Endothelial cell of umbilical vein (primary cell): Measurements from ENCODE around the gene LSMEM2. TPM values are rescaled to one million over a fixed set of nuclear protein-coding genes. Genes with fewer than 3 reads are reported as not detected.
"Not testable (repeated sequence)": the region's sequence is repeated elsewhere in the genome, so short reads cannot be mapped to it uniquely, and the experiment has no call there.

ENCODE experiments used
- BruUV-seq: library from RNA; stranded (reverse); fragments of 400-500 nt; replicated peaks from 2 replicates; lab custom pipeline; 2021; lab: Mats Ljungman, UMichigan
- CTCF ChIA-PET: fragments of 300-600, 350-600 bp; sonication (Branson Sonifier 250); formaldehyde crosslinking; loops from one replicate; lab custom pipeline; 2021; ENCODE audit warnings: antibody characterized with exemption, inconsistent platforms; lab: Charles Lee
- POLR2A ChIA-PET: fragments of 300-600, 350-600 bp; sonication (Branson Sonifier 250); formaldehyde crosslinking; loops from one replicate; lab custom pipeline; 2021; ENCODE audit warnings: antibody characterized with exemption, inconsistent platforms; lab: Charles Lee
- DNase-seq: peaks from one replicate; pipeline ENCODE4 v3.0.0-alpha.2; 2011; ENCODE audit warnings: low read depth, low spot score
- FAIRE-seq: peaks from 2 replicates; lab custom pipeline; 2011; peaks lifted over from hg19 to GRCh38; lab: Jason Lieb, UNC
- H2AFZ ChIP-seq: 2 replicates; pipeline ENCODE4 v1.6.0; 2012; ENCODE audit warnings: low read depth, low read length, control low read depth, inconsistent platforms
- H3K27ac ChIP-seq: 2 replicates; pipeline ENCODE4 v1.5.1; 2011; ENCODE audit warnings: low read depth, mild to moderate bottlenecking, control low read depth, low read length, moderate library complexity; ENCODE audit not compliant: insufficient read depth
- H3K27me3 ChIP-seq, 2 experiments: 2 replicates each; pipeline versions ENCODE4 v1.6.0 to v1.6.1; 2011; ENCODE audit warnings: low read length in 2 of 2, mixed read lengths in 1 of 2; ENCODE audit not compliant: control insufficient read depth in 2 of 2, insufficient read depth in 2 of 2
- H3K36me3 ChIP-seq, 2 experiments: 2 replicates in 1 of 2; 3 replicates in 1 of 2; pipeline ENCODE4 v1.5.1; 2011; ENCODE audit warnings: low read length in 2 of 2, mild to moderate bottlenecking in 1 of 2, moderate library complexity in 1 of 2; ENCODE audit not compliant: control insufficient read depth in 2 of 2, insufficient read depth in 2 of 2; ENCODE audit errors: extremely low read depth in 1 of 2
- H3K4me1 ChIP-seq: 3 replicates; pipeline ENCODE4 v1.5.1; 2011; ENCODE audit warnings: mild to moderate bottlenecking, low read length; ENCODE audit not compliant: control insufficient read depth, insufficient read depth; ENCODE audit errors: extremely low read depth
- H3K4me2 ChIP-seq: 2 replicates; pipeline ENCODE4 v1.6.1; 2011; ENCODE audit warnings: low read length, control low read depth, mixed read lengths; ENCODE audit not compliant: insufficient read depth
- H3K4me3 ChIP-seq, 3 experiments: fragments of 200-600 bp in 1 of 3; sonication (generic), shearing (Covaris generic) in 1 of 3; replicated peaks in 1 of 3; 2 replicates each; pipeline ENCODE4 v1.5.1; 2011 to 2016; ENCODE audit warnings: control low read depth in 3 of 3, low read length in 3 of 3, mild to moderate bottlenecking in 2 of 3, inconsistent platforms in 1 of 3, low read depth in 1 of 3, moderate library complexity in 1 of 3; ENCODE audit not compliant: insufficient read depth in 1 of 3
- H3K79me2 ChIP-seq: 2 replicates; pipeline ENCODE4 v1.6.0; 2012; ENCODE audit warnings: low read length, inconsistent platforms; ENCODE audit not compliant: control insufficient read depth, insufficient read depth
- H3K9ac ChIP-seq: replicated peaks from 2 replicates; pipeline ENCODE3; 2011; ENCODE audit warnings: low read length, control low read depth; ENCODE audit not compliant: insufficient read depth; ENCODE audit errors: extremely low read depth
- H3K9me1 ChIP-seq: replicated peaks from 3 replicates; pipeline ENCODE4 v1.6.0; 2011; ENCODE audit warnings: mild to moderate bottlenecking, low read length; ENCODE audit not compliant: control insufficient read depth, insufficient read depth; ENCODE audit errors: extremely low read depth
- H3K9me3 ChIP-seq: replicated peaks from 2 replicates; pipeline ENCODE4 v1.5.1; 2012; ENCODE audit warnings: low read length, inconsistent platforms; ENCODE audit not compliant: control insufficient read depth, insufficient read depth
- H4K20me1 ChIP-seq: replicated peaks from 2 replicates; pipeline ENCODE3; 2011; ENCODE audit warnings: mild to moderate bottlenecking, low read length; ENCODE audit not compliant: control insufficient read depth, insufficient read depth; ENCODE audit errors: extremely low read depth
- CTCF ChIP-seq, 2 donors: IDR thresholded peaks; 1 replicate in 1 of 2; 2 replicates in 1 of 2; pipeline ENCODE4 v1.5.1; 2011; ENCODE audit warnings: low read length in 2 of 2, mild to moderate bottlenecking in 2 of 2, moderate library complexity in 2 of 2, control low read depth in 1 of 2, inconsistent platforms in 1 of 2, low read depth in 1 of 2; ENCODE audit not compliant: insufficient read depth in 1 of 2; ENCODE audit errors: extremely low read depth in 1 of 2
- EZH2 ChIP-seq: IDR thresholded peaks from 2 replicates; pipeline ENCODE4 v1.6.1; 2012; ENCODE audit warnings: borderline replicate concordance, low read depth, mild to moderate bottlenecking, moderate library complexity, low read length, inconsistent platforms; ENCODE audit not compliant: severe bottlenecking
- FOS ChIP-seq: IDR thresholded peaks from 2 replicates; pipeline ENCODE4 v1.6.1; 2011; ENCODE audit warnings: mild to moderate bottlenecking, low read length, moderate library complexity, borderline replicate concordance; ENCODE audit not compliant: insufficient read depth
- GATA2 ChIP-seq: IDR thresholded peaks from 2 replicates; pipeline ENCODE4 v1.7.0; 2011; ENCODE audit warnings: low read depth, mild to moderate bottlenecking, moderate library complexity, mixed read lengths, low read length; ENCODE audit not compliant: insufficient read length, insufficient read depth
- JUN ChIP-seq: IDR thresholded peaks from 2 replicates; pipeline ENCODE4 v1.6.1; 2011; ENCODE audit warnings: borderline replicate concordance, low read depth; ENCODE audit not compliant: insufficient read length, insufficient read depth
- MAX ChIP-seq: IDR thresholded peaks from 2 replicates; pipeline ENCODE4 v1.6.1; 2011; ENCODE audit not compliant: insufficient read depth, insufficient read length
- MYC ChIP-seq: IDR thresholded peaks from one replicate; pipeline ENCODE4 v1.6.1; 2011; ENCODE audit warnings: mild to moderate bottlenecking, low read depth, low read length
- POLR2A ChIP-seq: IDR thresholded peaks from 2 replicates; pipeline ENCODE4 v1.6.1; 2012; ENCODE audit warnings: low read depth, mild to moderate bottlenecking, control low read depth, low read length
- POLR2AphosphoS5 ChIP-seq: IDR thresholded peaks from 2 replicates; pipeline ENCODE4 v1.6.1; 2012; ENCODE audit warnings: low read depth, mild to moderate bottlenecking, control low read depth, low read length, moderate library complexity; ENCODE audit not compliant: insufficient read depth
- dilution Hi-C: fragments of 300-500 bp; cut with MboI; formaldehyde crosslinking; loops from one replicate; pipeline ENCODE4 v1.15.0; 2019; ENCODE audit warnings: low sequenced_read_pairs; ENCODE audit not compliant: extremely low pct_ligation_motif_present
- intact Hi-C: fragments of 100-400 bp; cut with micrococcal nuclease; formaldehyde crosslinking; loops from one replicate; pipeline ENCODE4 v1.10.0; 2022
- polyA plus RNA-seq, 4 experiments: library from polyadenylated mRNA; depleted of rRNA in 3 of 4; stranded (reverse) in 3 of 4; unstranded in 1 of 4; fragments of >200 nt; gene quantifications; 2 replicates each; pipeline versions ENCODE4 v1.2.1 to v1.2.3, GENCODE V29; 2011 to 2012; ENCODE audit warnings: missing spikeins in 1 of 4
- total RNA-seq: library from RNA; stranded (reverse); gene quantifications from 2 replicates; pipeline ENCODE4 v1.2.3, GENCODE V29; 2021

Gene LSMEM2
- total and polyA plus RNA-seq, 2 donors (not counting 3 experiments of a cell fraction or from before 2014, with no cell fraction given) = not detected

- H3K4me1 ChIP-seq = no peaks in the 10 kb centered on the region
- no peak for DNase-seq
- no peaks in the 10 kb centered on the region for H3K9me3 ChIP-seq
- H3K4me3 ChIP-seq = no peak overlapping the region
- H3K36me3 ChIP-seq = no peaks in the 10 kb centered on the region
- H3K27ac ChIP-seq = no peak overlapping the region
- no peaks in the 10 kb centered on the region for H3K9me1 ChIP-seq
- no peak overlapping the region for H3K9ac ChIP-seq
- TF ChIP-seq MAX (no peak), EZH2 (no peak), POLR2AphosphoS5 (no peak), CTCF (IDR thresholded peaks at IDR 0.05; ENCODE audit: extremely low read depth in 1 of 2, insufficient read depth in 1 of 2, low read depth in 1 of 2, low read length in 2 of 2) (no peak), FOS (no peak), MYC (no peak), POLR2A (no peak), GATA2 (no peak), JUN (no peak)
- no TSS peak for BruUV-seq
- no peak for FAIRE-seq
- H3K27me3 ChIP-seq = peaks cover 18 to 21% of the 10 kb centered on the region in 2 experiments
- CTCF ChIA-PET = interaction anchor here (0.7 to 2.2 kb wide), 9 partner anchors 10 to 85 kb away, joined by 3 to 9 read pairs (median 5); partner anchors contain the start of genes GNAI2 and IFRD2
- dilution Hi-C loops (no loop called here), intact Hi-C loops (no loop called here)
- H3K4me2 ChIP-seq = no peak overlapping the region
- H3K79me2 ChIP-seq = no peaks in the 10 kb centered on the region
- H2AFZ ChIP-seq = no peak overlapping the region
- POLR2A ChIA-PET = no interaction called here
- H4K20me1 ChIP-seq = no peaks in the 10 kb centered on the region
Observed at GRCh38 chr3:50279255-50280016, 549 bp downstream of the LSMEM2 start.

- H2AFZ ChIP-seq, H3K9me1 ChIP-seq, H3K79me2 ChIP-seq, intact Hi-C loops, dilution Hi-C loops, H3K4me1 ChIP-seq, H3K9me3 ChIP-seq, H3K9ac ChIP-seq, H4K20me1 ChIP-seq, DNase-seq, POLR2A ChIA-PET, H3K4me3 ChIP-seq, H3K4me2 ChIP-seq, BruUV-seq, H3K27me3 ChIP-seq, FAIRE-seq, H3K27ac ChIP-seq: not testable (repeated sequence)
- peaks cover 3 to 24% of the 10 kb centered on the region in 2 experiments for H3K36me3 ChIP-seq
- CTCF ChIA-PET = interaction anchor here (1.0 to 1.2 kb wide), 2 partner anchors 40 to 258 kb away, joined by 3 to 4 read pairs; no protein-coding TSS in a partner anchor
Observed at GRCh38 chr3:50284121-50284520, 5.2 kb downstream of the LSMEM2 start.
